Endothelial cell of umbilical vein (primary cell): ENCODE measurements around the gene TLDC2.

ENCODE experiments used
- CTCF ChIP-seq, 2 donors: IDR thresholded peaks; 1 replicate in 1 of 2; 2 replicates in 1 of 2; pipeline ENCODE4 v1.5.1; 2011; ENCODE audit warnings: low read length in 2 of 2, mild to moderate bottlenecking in 2 of 2, moderate library complexity in 2 of 2, control low read depth in 1 of 2, inconsistent platforms in 1 of 2, low read depth in 1 of 2; ENCODE audit not compliant: insufficient read depth in 1 of 2; ENCODE audit errors: extremely low read depth in 1 of 2
- EZH2 ChIP-seq: IDR thresholded peaks from 2 replicates; pipeline ENCODE4 v1.6.1; 2012; ENCODE audit warnings: borderline replicate concordance, low read depth, mild to moderate bottlenecking, moderate library complexity, low read length, inconsistent platforms; ENCODE audit not compliant: severe bottlenecking
- FOS ChIP-seq: IDR thresholded peaks from 2 replicates; pipeline ENCODE4 v1.6.1; 2011; ENCODE audit warnings: mild to moderate bottlenecking, low read length, moderate library complexity, borderline replicate concordance; ENCODE audit not compliant: insufficient read depth
- GATA2 ChIP-seq: IDR thresholded peaks from 2 replicates; pipeline ENCODE4 v1.7.0; 2011; ENCODE audit warnings: low read depth, mild to moderate bottlenecking, moderate library complexity, mixed read lengths, low read length; ENCODE audit not compliant: insufficient read length, insufficient read depth
- JUN ChIP-seq: IDR thresholded peaks from 2 replicates; pipeline ENCODE4 v1.6.1; 2011; ENCODE audit warnings: borderline replicate concordance, low read depth; ENCODE audit not compliant: insufficient read length, insufficient read depth
- MYC ChIP-seq: IDR thresholded peaks from one replicate; pipeline ENCODE4 v1.6.1; 2011; ENCODE audit warnings: mild to moderate bottlenecking, low read depth, low read length
- POLR2A ChIP-seq: IDR thresholded peaks from 2 replicates; pipeline ENCODE4 v1.6.1; 2012; ENCODE audit warnings: low read depth, mild to moderate bottlenecking, control low read depth, low read length
- POLR2AphosphoS5 ChIP-seq: IDR thresholded peaks from 2 replicates; pipeline ENCODE4 v1.6.1; 2012; ENCODE audit warnings: low read depth, mild to moderate bottlenecking, control low read depth, low read length, moderate library complexity; ENCODE audit not compliant: insufficient read depth
- TF ChIP-seq, protein P1 (sequence below): IDR thresholded peaks from 2 replicates; pipeline ENCODE4 v1.6.1; 2011; ENCODE audit not compliant: insufficient read depth, insufficient read length

- TF ChIP-seq POLR2AphosphoS5 (no peak), CTCF (IDR thresholded peaks at IDR 0.05; ENCODE audit: extremely low read depth in 1 of 2, insufficient read depth in 1 of 2, low read depth in 1 of 2, low read length in 2 of 2) (no peak), POLR2A (no peak), EZH2 (no peak), MYC (no peak), FOS (no peak), GATA2 (no peak), JUN (no peak)
- TF ChIP-seq, protein P1, sequence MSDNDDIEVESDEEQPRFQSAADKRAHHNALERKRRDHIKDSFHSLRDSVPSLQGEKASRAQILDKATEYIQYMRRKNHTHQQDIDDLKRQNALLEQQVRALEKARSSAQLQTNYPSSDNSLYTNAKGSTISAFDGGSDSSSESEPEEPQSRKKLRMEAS = no peak
Measured at GRCh38 chr20:36847710-36848040, 28.3 kb upstream of the TLDC2 start.
